ENCODE measurements around the gene KRT85.

DNA sequence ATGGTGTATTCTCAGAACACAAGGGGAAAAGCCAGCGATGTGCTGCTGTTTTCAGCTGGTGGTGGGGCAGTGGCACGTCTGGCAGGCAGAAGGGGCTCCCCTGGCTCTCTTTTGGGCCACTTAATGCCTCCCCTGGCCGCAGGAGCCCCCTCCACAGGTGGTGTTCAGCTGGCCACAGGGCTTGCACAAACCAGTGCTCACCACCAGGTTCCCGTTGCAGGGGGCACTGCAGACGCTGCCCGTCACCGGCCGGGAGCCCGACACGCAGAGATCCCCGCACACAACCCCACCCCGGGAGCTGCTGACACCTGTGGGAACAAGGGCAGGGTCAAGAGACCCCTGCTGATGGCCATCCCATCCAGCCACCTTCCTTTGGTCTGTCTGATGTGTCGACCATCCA lies 52.8 kb downstream of the KRT85 start:
- TF ChIP-seq POLR2A (IDR thresholded peaks at IDR 0.05; ENCODE audit: low read depth, low read length) (no peak), POLR2AphosphoS5 (IDR thresholded peaks at IDR 0.05; ENCODE audit: low read depth, low read length) (no peak)
